Activated CD4-positive, CD25-positive, alpha-beta regulatory T cell treated with anti-CD3 and anti-CD28 coated beads, Interleukin-2, amount 50 U/mL, for 72 hours (primary cell): ENCODE results near the gene DOK6.

Experiments used
- DNase-seq: peaks from one replicate; pipeline ENCODE4 v3.0.0; 2021

Gene DOK6

DNA sequence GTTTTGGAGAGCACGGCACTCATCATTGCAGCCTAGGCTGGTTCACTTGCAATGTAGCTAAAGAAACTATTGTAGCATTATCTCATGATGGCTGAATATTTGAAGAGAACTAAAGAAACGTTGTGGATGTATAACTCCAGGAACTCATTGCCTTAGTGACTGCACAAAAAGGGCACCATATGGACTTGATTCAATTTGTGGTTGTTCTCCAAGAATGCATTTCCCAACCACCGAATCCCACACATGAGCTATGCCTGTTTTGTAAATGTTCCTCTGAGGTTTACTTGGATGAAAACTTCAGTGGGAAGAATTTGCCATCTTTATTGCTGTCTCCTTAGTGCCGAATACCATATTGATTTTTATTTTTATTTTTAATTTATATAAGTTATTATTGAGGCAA is 43.5 kb downstream of the DOK6 start:
- DNase-seq, result no peak

DNA sequence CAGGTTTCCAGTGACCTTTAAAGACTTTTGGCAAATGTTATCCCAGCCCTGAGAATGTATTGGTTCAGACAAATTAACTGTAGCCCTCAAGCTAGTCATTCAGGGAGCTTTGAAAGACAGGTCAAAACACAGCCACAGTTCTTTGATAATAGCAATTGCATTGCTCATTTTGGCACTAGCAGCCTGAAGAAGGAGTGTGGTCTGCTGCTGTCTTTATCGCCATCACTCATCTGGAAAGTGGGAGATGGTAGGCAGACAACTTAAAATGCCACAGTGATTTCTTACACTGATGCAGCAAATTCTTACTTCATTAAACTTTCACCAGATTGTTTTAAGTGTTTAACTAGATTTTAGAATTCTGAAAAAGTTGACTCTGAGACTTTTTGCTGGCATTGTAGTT is 47.2 kb downstream of the DOK6 start:
- no peak for DNase-seq

DNA sequence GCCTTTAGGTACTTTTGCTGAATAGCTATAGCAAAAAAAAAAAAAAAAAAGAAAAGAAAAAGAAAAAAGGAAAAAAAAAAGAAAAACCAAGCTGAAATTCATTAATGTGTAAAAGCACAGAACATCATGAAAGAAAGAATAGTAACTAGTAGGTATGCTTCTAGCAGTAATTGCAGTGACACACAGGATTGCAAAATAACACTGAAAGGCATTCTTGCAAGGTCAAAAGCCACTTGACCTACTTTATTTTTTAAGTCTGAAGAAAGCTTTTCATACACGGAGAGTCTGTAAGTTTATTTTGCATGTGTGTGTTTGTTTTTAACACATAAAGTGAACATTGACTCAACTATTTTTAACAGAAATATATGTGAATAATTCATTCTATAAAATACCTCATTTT is 54.4 kb downstream of the DOK6 start:
- DNase-seq, result no peak

DNA sequence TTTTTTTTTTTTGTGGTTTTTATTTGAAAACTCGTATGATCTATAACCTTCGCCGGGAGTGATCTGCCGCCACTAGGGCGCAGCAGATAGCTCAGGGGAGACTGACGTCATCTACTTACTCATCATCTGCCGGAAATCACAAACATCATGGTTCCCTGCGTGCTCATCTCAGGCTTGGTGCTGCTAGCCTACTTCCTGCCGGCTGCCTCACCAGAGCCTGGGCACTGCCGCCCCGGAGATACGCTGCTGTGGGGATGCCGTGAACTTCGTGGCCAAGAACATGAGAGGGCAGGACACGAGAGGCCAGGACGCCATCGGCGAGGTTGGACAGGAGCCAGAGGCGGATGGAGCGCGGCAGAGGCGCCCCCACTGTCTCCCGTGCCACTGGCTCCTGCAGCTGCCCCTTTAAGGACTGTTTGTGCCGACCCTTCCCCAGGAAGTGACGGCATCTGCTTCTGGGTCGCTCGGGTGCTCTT is 68.8 kb downstream of the DOK6 start:
- peak; percentile 35 for DNase-seq

DNA sequence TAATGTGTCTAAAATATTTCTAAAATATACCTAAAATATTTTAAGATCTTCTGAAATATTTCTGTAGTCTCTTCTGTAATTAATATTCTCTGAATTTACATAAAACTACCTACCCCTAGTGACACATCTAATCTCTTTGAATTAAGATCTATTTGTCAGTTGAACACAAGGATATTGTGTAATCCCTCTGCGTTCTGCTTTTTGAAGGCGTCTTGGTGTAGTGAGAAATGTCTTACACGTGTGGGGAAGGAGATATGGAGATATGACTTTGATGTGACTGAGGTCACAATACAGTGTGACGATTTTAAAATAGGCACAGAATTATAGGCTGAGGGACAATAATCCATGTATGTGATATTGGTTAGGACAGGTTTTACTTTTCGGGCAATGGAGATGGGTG is 79.8 kb downstream of the DOK6 start:
- no peak for DNase-seq

GRCh38 chr18:69483574-69483973 is 82.9 kb downstream of the DOK6 start:
- no peak for DNase-seq

- DNase-seq, result no peak
Observed at GRCh38 chr18:69484699-69485396, 84.2 kb downstream of the DOK6 start.

- DNase-seq, result no peak
Observed at GRCh38 chr18:69487488-69488394, 87.1 kb downstream of the DOK6 start.

DNA sequence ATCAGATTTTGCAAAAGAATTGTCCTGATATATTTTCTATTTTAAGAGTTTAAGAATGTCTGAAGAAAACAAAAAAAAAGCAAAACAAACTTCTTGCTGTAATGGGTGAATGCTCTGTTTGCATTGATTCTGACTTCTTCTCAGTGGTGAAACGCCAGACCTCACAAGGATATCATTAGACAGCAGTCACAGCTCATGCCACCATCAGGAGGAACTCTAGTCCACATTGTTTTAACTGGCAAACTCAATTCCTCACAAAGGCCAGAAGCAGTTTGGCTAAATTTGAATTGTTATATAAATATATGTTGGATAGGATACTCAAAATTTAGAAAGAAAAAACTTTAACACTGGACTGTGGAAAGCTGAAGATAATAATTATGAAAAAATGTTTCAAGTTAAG is 89.4 kb downstream of the DOK6 start:
- DNase-seq, result no peak

- no peak for DNase-seq
Observed at GRCh38 chr18:69490813-69491212, 90.1 kb downstream of the DOK6 start.

DNA sequence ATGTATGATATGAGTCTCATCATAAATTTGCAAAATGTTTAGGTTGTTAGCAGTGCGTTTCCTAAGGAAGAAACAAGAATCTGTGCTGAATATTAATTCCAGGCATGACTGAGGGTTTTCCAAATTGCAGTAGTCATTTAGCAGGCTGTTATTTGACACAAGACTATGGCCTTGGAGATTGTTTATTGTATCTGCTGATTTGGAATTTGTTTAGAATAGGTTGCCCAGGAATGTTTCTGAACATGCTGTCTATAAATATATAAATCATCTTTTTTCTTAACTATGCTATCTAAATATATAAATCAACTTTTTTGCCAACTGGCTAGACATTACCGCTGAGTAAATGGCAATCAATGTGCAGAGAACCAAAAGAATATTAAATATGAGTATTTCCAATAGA is 90.9 kb downstream of the DOK6 start:
- no peak for DNase-seq

DNA sequence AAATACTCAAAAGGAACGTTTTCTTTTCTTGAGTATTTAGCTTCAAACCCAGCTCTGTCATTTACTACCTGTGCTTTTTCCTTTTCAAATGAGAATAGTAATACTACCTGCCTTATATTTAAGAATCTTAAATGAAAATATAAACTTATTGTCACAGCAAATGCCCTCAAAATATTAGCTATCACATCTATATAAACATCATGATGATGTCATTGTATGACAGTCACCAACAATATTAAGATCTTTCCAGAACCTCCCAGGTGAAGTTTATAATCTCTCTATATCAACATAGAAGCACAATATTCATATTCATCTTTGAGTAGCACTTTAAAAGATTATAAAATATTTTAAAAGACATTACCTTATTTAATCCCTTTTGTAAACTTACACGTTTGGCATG is 92.2 kb downstream of the DOK6 start:
- no peak for DNase-seq

DNA sequence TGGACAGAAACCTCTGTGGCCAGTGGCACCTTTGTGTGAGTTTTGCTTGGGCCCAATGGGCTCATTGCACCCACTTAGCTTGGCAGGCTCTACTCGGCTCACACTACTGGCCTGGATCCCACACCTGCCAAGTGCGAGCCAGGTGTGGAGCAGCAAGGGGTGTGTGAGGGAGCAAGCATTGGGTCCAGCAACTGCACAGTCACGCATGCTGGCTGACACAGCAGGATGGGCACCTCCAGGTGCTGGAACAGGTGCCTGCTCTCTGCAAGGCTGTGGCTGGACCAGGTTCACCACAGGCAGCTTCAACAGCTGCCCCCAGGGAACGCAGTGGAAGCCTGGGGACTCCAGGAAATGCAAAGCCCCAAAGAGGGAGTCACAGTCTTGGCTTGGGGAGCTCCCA is 94.2 kb downstream of the DOK6 start:
- DNase-seq, result no peak

DNA sequence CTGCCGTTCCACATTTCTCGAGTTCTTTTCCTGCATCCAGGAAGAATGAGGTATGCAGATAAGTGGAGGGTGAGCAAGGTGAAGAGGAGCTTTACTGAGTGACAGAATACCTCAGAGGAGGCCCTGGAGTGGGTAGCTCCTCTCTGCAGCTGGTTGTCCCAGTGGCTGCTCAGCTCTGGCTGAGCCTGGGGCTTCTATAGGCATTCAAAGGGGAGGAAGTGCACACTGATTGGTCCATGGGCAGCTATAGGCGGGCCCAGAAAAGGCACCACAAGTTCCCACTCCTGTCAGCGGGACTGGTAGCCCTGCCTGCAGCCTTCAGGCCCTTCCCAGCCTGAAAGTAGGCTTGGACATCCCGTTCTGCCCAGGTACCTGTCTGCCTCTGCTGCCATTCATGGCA is 94.7 kb downstream of the DOK6 start:
- DNase-seq, result no peak

DNA sequence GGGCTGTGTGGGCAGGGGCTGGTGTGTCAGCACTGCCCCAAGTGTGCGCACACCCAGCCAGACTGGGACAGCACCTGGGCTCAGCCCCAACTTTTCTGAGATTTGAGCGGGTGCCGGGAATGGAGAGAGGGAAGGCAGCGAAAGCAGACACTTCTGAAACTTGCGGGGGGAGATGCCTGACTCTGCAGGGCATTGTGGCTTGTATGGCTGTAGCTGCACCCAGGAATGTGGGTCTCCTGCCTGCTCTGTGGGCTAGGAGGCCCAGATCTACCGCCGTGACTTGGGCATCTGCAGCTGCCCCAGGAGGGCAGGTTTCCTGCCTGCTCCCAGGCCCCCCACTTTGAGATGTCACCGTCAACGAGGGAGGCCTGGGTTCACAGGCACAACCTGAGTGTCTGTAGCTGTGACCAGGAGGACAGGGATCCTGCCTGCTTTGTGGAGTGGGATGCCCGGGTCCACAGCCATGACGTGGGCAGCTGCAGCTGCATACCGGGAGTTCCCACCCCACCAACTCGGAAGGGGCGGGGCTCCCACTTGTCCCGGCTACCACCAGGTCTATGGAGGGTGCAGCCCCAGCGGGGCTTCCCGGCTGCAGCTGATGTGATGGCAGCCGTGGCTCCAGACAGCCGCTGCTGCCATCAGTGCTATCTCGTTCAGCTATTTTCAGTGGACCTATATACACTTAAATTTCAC is 95.3 kb downstream of the DOK6 start:
- DNase-seq, result no peak

DNA sequence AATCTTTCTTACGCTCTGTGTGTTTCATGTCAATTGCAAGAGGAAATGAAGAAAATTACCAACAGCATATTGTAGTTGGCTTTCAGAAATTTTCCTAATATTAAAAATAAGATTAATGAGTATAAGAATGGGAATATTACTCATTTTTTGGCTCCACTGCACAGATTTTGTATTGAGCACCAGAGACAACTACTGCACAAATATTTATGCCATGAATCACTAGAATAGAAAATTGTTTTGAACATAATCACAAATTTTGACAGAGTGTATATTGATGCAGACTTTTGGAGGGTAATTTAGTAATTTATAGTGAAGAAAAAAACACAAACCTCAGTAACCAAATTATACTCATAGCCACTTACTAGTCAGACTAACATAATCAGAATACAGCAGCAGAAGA is 118.3 kb downstream of the DOK6 start:
- DNase-seq, result no peak

DNA sequence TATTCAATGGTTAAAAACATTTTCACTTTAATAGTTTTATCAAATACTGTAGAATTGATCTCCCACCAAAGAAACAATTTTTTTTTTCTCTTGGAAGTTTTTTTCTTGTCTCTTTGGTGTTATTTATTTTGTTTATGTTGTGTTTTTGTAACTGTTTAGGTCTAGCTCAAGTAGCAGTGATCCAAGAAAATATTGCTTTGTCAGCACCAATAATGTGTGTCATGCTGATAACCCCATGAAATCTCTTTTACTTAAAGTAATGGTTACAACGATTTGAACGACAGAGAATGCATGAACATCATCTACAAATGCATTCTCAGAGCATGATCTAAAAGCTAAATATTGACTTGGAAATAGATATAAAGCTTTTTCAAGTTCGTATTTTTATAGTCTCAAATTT is 122.9 kb downstream of the DOK6 start:
- no peak for DNase-seq

- DNase-seq, result no peak
Observed at GRCh38 chr18:69528435-69528834, 127.7 kb downstream of the DOK6 start.

DNA sequence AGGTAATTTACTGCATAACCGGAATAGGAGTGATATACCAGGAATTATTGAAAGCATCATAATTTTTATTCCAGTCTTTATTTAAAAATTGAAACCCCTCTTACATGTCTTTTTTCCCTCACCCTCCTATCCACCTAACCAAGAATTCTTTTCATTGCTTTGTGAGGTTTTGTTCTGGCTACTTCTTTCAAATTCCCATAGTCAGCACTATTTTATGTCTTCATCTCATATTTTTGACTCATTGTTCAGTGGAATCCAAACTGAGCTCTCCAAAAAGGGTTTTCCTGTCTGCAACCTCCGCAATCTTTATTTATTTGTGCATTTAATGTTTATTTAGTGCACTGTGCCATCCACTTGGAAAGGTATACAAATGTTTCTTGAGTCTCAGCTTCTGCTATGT is 128.5 kb downstream of the DOK6 start:
- DNase-seq, result no peak

GRCh38 chr18:69531973-69532372 is 131.3 kb downstream of the DOK6 start:
- no peak for DNase-seq

GRCh38 chr18:69537183-69537582 is 136.5 kb downstream of the DOK6 start:
- no peak for DNase-seq

GRCh38 chr18:69538849-69539248 is 138.2 kb downstream of the DOK6 start:
- DNase-seq, result no peak

- no peak for DNase-seq
Observed at GRCh38 chr18:69539404-69539803, 138.7 kb downstream of the DOK6 start.

GRCh38 chr18:69556228-69556627 is 155.5 kb downstream of the DOK6 start:
- no peak for DNase-seq
